ENCODE data around the gene VCP. TPM values are rescaled to one million over a fixed set of nuclear protein-coding genes. Genes with fewer than 3 reads are reported as not detected.
A peak's percentile ranks its signal among the peaks of the same experiment; 100 is the strongest.

VCP gene
- polyA plus RNA-seq, 1 experiment, result 333 TPM

GRCh38 chr9:35102769-35103659, 30.6 kb upstream of the VCP start, which contains the start of gene STOML2:
Gene STOML2 (minus strand): TSS chr9:35103131. CDS start chr9:35103094, 37 bp downstream.
- Histone ChIP-seq H3K4me3 (ENCODE audit: low read depth, low read length) (peak within 1 kb of the TSS; percentile 70), H3K27me3 (ENCODE audit: control insufficient read depth, insufficient read depth, low read length) (no peaks in the 10 kb centered on the region), H3K36me3 (ENCODE audit: control insufficient read depth, insufficient read depth, low read length) (peaks cover 40% of the 10 kb centered on the region)
- TF ChIP-seq CTCF (IDR thresholded peaks at IDR 0.05; ENCODE audit: insufficient read depth, low read depth, low read length), result no peak
- ChIA-PET CTCF (interaction anchor here (0.8 to 3.2 kb wide), 5 partner anchors 9 to 373 kb away, joined by 3 to 10 read pairs (median 4); partner anchors contain the start of gene VCP), POLR2A (interaction anchor here (0.6 kb wide), 1 partner anchor 239 kb away, joined by 4 read pairs; no protein-coding TSS in a partner anchor)
- DNase-seq (ENCODE audit: low read depth), result peak; percentile 75

GRCh38 chr9:35102465-35102768, 30.0 kb upstream of the VCP start:
- DNase-seq (ENCODE audit: low read depth), result no peak
- H3K36me3 ChIP-seq (ENCODE audit: control insufficient read depth, insufficient read depth, low read length), result peaks cover 34% of the 10 kb centered on the region
- TF ChIP-seq CTCF (IDR thresholded peaks at IDR 0.05; ENCODE audit: insufficient read depth, low read depth, low read length), result no peak
- H3K4me3 ChIP-seq (ENCODE audit: low read depth, low read length), result peak overlapping the region; percentile 70
- ChIA-PET POLR2A (interaction anchor here (0.6 kb wide), 1 partner anchor 238 kb away, joined by 4 read pairs; no protein-coding TSS in a partner anchor), CTCF (interaction anchor here (1.0 to 3.2 kb wide), 2 partner anchors 9 to 203 kb away, joined by 3 to 10 read pairs; no protein-coding TSS in a partner anchor)
- H3K27me3 ChIP-seq (ENCODE audit: control insufficient read depth, insufficient read depth, low read length), result no peaks in the 10 kb centered on the region

GRCh38 chr9:35097573-35097972, 25.1 kb upstream of the VCP start:
- no peak overlapping the region for H3K4me3 ChIP-seq (ENCODE audit: low read depth, low read length)
- ChIA-PET POLR2A (no interaction called here), CTCF (interaction anchor here (1.1 to 4.3 kb wide), 8 partner anchors 11 to 202 kb away, joined by 4 to 57 read pairs (median 7); partner anchors contain the start of gene ATOSB)
- no peak for DNase-seq (ENCODE audit: low read depth)
- peaks cover 24% of the 10 kb centered on the region for H3K36me3 ChIP-seq (ENCODE audit: control insufficient read depth, insufficient read depth, low read length)
- no peaks in the 10 kb centered on the region for H3K27me3 ChIP-seq (ENCODE audit: control insufficient read depth, insufficient read depth, low read length)
- TF ChIP-seq CTCF (IDR thresholded peaks at IDR 0.05; ENCODE audit: insufficient read depth, low read depth, low read length), result no peak

GRCh38 chr9:35096035-35096849, 23.8 kb upstream of the VCP start, which contains the start of gene PIGO:
Gene PIGO (minus strand): TSS chr9:35096591. CDS start chr9:35095565, 1,026 bp downstream.
- POLR2A ChIA-PET, result no interaction called here

More at GRCh38 chr9:35096035-35096849, 23.8 kb upstream of the VCP start, which contains the start of gene PIGO:
- peak; percentile 94 for TF ChIP-seq CTCF (IDR thresholded peaks at IDR 0.05; ENCODE audit: insufficient read depth, low read depth, low read length)
- CTCF ChIA-PET, result interaction anchor here (0.7 to 4.4 kb wide), 23 partner anchors 9 to 465 kb away, joined by 3 to 59 read pairs (median 3); partner anchors contain the start of gene FANCG
- H3K27me3 ChIP-seq (ENCODE audit: control insufficient read depth, insufficient read depth, low read length), result no peaks in the 10 kb centered on the region
- no peak for DNase-seq (ENCODE audit: low read depth)
- H3K4me3 ChIP-seq (ENCODE audit: low read depth, low read length), result peak within 1 kb of the TSS; percentile 98
- H3K36me3 ChIP-seq (ENCODE audit: control insufficient read depth, insufficient read depth, low read length), result peaks cover 27% of the 10 kb centered on the region

Measured in BJ (cell line).